ENCODE results near the gene GPATCH3.
"Not testable (repeated sequence)": the region's sequence is repeated elsewhere in the genome, so short reads cannot be mapped to it uniquely, and the experiment has no call there.

The GPATCH3 gene

DNA sequence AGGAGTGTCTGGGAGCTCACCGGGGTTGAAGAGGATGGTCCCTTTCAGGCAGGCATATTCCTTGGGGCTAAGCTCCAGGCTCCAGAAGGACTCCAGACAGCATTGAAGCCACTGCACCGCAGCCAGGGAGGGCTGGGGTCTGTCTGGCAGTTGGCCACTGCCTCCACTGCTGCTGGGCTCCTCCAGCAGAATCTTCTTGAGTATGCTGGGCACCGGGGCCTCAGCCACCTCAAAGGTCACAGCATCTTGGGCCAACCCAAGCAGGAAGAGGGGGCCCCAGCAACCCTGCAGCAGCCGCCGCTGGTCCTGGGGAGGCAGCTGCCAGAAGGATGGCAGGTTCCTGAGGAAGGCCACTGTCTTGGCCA lies 13.1 kb upstream of the GPATCH3 start:
- no peak for DNase-seq

- no peak for DNase-seq
Measured at GRCh38 chr1:26912147-26912490, 11.9 kb upstream of the GPATCH3 start.

- DNase-seq, result no peak
Measured at GRCh38 chr1:26911399-26912146, 11.3 kb upstream of the GPATCH3 start.

DNA sequence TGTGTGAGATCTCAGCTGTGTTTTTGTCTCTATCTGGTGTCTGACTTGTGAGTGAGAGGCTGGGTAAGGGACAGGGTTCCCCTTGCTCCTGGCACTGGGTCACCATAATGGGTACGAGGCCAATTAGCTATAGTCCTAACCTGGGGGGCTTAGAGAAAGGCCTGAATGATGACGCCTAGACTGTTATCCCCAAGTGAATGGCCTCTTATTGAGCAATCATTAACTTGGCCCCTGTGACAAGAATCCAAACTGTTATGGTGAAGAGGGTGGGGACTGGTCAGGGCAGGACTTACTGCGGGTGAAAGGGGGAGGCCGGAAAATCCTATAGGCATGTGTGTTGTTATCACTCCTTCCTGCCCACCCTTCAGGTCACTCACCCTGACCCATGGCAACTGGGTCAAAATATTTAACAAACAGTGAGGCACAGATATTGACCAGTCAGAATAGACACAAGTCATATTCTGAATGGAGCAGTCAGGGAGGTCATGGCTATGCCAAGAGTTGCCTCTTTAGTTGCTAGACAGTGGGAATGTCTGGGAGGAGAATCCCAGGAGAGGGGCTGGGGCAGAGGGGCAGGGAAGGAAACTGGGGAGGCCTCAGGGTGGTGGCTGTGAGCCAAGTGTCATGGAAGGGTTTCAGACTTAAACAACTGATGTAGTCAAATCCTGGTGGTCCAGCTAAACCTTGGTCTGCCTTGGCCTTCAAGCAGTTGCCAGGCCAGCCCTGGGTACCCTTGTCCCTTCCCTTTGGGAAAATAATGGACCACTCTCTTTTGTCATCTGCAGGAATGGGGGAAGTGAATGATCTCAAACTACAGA lies 10.3 kb upstream of the GPATCH3 start:
- no peak for DNase-seq

GRCh38 chr1:26909951-26910342 lies 9.7 kb upstream of the GPATCH3 start:
- no peak for DNase-seq

GRCh38 chr1:26907071-26907917 lies 7.0 kb upstream of the GPATCH3 start:
- DNase-seq, result no peak

DNA sequence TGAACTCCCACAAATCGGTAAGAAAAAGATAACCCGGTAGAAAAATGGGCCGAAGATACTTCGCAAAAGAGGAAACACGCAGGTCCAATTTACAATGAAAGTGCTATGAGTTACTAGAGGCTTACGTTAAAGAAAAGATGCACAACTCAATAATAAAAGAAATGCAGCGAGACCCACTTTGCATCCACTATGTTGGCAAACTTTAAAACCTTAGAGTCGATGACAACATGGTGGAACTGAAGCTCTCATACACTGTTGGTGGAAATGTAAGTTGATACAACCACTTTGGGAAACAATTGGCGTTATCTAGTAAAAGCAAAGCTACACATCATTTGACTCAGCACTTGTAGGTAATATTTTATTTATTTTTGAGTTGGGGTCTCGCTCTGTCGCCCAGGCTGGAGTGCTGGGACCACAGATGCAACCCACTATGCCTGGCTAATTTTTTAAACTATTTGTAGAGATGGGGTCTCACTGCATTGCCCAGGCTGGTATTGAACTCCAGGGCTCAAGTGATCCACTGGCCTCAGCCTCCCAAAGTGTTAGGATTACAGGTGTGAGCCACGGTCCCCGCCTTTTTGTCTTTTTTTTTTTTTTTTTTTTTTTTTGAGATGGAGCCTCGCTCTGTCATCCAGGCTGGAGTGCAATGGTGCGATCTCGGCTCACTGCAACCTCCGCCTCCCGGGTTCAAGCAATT lies 696 bp upstream of the GPATCH3 start:
- DNase-seq, result no peak

DNA sequence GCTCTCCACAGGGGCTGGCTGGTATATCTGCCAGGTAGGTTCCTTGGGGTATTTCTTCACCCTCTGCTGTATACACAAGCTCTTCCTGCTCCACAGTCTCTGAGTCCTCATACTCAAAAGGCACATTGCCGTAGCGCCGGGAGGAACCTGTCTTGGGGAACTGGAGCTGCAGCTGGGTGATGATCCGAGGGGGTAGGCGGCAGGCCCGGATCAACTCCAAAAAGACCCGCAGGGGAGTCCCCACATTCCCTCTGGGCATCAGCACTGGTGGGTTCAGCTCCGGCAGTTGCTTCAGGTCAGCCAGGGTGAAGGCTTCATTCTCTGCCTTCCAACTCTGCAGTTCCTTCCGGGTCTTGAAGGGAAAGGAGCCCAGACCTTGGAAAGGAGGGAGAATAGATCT lies 2.9 kb downstream of the GPATCH3 start:
- no peak for DNase-seq

- DNase-seq, result no peak
Measured at GRCh38 chr1:26894263-26894662, 6.0 kb downstream of the GPATCH3 start.

DNA sequence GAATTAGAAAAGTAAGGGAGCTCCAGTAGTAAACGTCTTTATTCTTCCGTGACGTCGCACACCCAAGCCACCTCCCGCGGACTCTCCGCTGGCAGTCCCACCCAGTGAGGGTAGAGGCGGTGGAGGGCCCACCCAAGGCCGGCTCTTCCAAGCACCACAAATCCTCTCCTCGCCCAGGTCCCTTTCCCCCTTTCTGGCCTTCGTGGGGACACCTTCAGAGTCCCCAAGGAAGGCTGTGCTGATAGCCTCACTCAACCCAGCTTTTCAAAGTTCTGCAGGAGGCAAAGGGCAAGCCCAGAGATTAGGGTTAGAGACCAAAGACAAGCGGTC lies 9.8 kb downstream of the GPATCH3 start:
- DNase-seq, result no peak

DNA sequence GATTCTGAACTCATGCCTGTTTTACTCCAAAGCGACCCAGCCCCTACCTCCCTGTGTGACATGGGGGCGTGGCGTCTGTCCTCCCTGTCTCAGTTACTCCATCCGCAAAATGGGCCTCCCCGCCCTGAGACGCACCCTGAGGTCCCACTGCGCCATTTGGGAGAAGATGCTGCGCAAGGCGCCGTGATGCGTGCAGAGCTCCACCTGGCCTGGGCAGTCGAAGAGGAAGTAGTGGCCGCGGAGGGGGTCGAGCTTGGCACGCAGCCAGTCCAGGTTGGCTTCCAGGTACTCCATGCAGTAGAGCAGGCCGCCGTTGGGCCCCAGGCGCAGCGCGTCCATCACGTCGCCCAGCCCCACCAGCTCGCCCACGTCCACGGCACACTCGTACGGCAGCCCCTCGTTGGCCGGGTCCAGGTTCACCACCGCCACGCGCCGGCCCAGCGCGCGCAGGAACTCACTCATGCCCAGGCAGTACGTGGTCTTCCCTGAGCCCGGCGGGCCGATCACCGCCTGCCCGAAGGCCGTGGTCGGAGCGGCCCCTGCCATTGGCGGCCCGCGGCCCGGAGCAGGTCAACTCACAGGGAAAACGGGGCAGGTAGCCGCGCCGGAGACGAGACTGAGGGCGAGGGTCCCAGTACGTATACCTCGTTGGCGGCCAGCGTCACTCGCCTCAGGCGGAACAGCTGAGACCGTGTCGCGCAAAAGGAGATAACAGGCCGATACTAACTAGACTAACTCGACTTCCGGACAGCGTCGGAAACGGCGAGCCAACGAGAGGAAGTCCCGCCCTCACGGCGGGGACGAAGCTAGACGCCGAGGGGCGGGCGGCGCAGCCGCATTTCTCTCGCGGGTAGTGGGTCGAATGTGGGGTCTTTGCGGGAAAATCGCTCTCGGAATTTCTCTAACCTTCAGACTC lies 10.5 kb downstream of the GPATCH3 start, which contains the start of gene GPN2:
Gene GPN2 (minus strand): TSS at position 733 of the 916 bp plus-strand sequence. CDS start 187 bp downstream, at position 546.
- DNase-seq, result peak in 1 of 2 experiments; percentile 78

DNA sequence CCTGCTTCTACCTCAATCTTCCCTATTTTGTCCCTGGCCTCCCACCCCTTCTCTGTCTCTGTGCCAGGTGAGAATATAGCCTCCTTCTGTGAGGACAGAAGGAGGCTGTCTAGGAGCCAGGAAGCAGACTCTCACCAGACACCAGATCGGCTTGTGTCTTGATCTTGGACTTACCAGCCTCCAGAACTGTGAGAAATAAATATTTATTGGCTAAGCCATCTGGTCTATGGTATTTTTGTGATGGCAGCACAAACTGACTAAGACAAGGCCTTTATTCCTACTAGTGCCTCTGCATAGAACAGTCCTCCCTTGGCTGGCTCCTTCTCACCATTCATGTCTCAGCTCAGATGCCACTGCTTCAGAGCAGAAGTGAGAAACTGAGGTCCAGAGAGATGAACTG lies 12.0 kb downstream of the GPATCH3 start:
- DNase-seq, result no peak

- peak in 1 of 2 experiments; percentile 17 for DNase-seq
Measured at GRCh38 chr1:26887125-26887524, 13.1 kb downstream of the GPATCH3 start.

DNA sequence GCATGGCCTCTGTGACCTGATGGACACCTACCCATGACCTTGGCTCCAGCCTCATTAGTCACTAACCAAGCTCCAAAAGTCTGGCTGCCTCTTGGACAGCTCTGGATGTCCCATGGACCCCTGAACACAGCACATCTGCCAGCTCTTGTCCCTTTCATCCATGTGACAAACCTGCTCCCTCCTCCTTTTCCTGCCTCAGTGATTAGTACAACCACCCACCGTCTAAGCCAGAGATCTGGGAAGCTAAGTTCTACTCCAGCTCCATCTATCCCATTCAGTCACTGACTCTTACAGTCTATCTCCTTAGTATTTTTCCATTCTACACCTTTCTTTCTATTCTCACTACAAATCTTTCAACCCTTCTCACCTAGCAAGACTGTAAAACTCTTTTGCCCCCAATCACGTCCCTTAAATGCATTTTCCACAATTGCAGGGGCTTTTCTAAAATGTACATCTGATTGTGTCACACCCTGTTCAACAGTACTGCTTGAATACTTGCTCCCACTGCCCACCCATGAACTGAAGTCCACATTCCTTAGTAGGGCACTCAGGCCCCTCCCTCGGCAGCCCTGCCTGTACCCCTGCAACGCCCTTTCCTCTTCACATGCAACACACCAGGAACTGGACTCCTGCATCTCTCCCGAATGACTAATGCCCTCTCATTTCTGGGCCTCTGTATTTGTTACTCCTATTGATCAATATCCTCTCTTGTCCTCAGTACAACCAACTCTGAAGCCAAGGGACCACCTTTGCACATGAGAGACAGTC lies 17.4 kb downstream of the GPATCH3 start:
- DNase-seq, result no peak

DNA sequence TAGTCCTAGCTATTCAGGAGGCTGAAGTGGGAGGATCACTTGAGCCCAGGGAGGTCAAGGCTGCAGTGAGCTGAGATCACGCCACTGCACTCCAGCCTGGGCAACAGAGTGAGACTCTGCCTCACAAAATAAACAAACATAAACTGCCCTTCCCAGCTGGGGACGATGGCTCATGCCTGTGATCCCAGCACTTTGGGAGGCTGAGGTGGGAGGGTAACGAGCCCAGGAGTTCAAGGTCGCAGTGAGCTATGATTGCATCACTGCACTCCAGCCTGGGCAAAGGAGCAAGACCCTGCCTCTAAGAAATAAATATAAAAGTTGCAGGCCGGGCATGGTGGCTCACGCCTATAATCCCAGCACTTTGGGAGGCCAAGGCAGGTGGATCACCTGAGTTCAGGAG lies 18.7 kb downstream of the GPATCH3 start:
- not testable (repeated sequence) for DNase-seq

- DNase-seq, result no peak
Measured at GRCh38 chr1:26879793-26880192, 20.5 kb downstream of the GPATCH3 start.

- no peak for DNase-seq
Measured at GRCh38 chr1:26877326-26877725, 22.9 kb downstream of the GPATCH3 start.

DNA sequence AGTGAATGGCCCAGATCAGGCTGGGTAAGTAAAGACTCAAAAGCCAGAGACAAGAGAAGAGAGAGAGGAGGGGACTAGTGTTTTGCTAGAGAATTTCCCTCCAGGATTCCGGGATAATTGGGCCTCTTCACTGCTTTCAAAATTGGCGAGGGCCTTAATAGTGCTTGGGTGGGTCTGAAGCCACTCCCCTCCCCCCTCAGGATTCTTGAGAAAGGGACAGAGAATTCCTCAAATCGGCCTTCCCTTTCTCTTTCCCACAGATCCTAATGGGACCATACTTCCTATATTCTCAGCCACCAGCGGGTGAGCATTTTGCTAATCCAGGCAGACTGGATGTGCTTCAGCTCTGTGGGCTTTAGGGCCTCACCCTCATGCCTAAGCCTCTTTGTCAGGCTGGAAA lies 25.4 kb downstream of the GPATCH3 start:
- no peak for DNase-seq

DNA sequence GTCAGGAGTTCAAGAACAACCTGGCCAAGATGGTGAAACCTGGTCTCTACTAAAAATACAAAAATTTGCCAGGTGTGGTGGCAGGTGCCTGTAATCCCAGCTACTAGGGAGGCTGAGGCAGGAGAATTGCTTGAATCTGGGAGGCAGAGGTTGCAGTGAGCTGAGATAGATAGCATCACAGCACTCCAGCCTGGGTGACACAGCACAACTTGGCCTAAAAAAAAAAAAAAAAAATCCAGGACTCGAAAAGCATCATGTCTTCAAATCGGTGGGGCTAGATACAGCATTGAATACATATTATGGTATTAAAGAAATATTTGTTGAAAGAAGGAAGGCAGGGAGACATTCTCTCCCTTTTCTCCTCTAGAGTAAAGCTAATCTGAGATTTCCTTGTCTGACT lies 27.2 kb downstream of the GPATCH3 start:
- DNase-seq, result not testable (repeated sequence)

GRCh38 chr1:26864610-26865480 lies 35.4 kb downstream of the GPATCH3 start:
- peak; percentile 92 to 99 for DNase-seq
